Measurements from ENCODE around the gene B4GAT1. TPM values are rescaled to one million over a fixed set of nuclear protein-coding genes. Genes with fewer than 3 reads are reported as not detected.
"Not testable (repeated sequence)": the region's sequence is repeated elsewhere in the genome, so short reads cannot be mapped to it uniquely, and the experiment has no call there.

B4GAT1 gene
- total RNA-seq (2014; rRNA removed; shearing (Covaris generic)), result 49.3 and 50.5 TPM in 2 replicates

- DNase-seq (ENCODE audit: low read depth), result peak; percentile 83
Observed at GRCh38 chr11:66347425-66348276, at the start of gene B4GAT1. Gene B4GAT1, minus strand, starts transcription at chr11:66347629. Its CDS starts 84 bp downstream, at chr11:66347545.

GRCh38 chr11:66393954-66394353 is 46.5 kb upstream of the B4GAT1 start:
- no peak for DNase-seq (ENCODE audit: low read depth)

GRCh38 chr11:66391322-66391721 is 43.9 kb upstream of the B4GAT1 start:
- no peak for DNase-seq (ENCODE audit: low read depth)

GRCh38 chr11:66388780-66389386 is 41.5 kb upstream of the B4GAT1 start:
- peak; percentile 74 for DNase-seq (ENCODE audit: low read depth)

GRCh38 chr11:66386171-66387069 is 39.0 kb upstream of the B4GAT1 start:
- DNase-seq (ENCODE audit: low read depth), result peak; percentile 79

- not testable (repeated sequence) for DNase-seq (ENCODE audit: low read depth)
Observed at GRCh38 chr11:66384316-66384715, 36.9 kb upstream of the B4GAT1 start.

GRCh38 chr11:66380264-66380663 is 32.8 kb upstream of the B4GAT1 start:
- DNase-seq (ENCODE audit: low read depth), result not testable (repeated sequence)

- DNase-seq (ENCODE audit: low read depth), result not testable (repeated sequence)
Observed at GRCh38 chr11:66373690-66374287, 26.4 kb upstream of the B4GAT1 start.

- no peak for DNase-seq (ENCODE audit: low read depth)
Observed at GRCh38 chr11:66373265-66373664, 25.8 kb upstream of the B4GAT1 start.

- peak; percentile 33 for DNase-seq (ENCODE audit: low read depth)
Observed at GRCh38 chr11:66371627-66372415, 24.4 kb upstream of the B4GAT1 start, which contains the start of gene SLC29A2. Gene SLC29A2, minus strand, starts transcription at chr11:66371760. Its CDS starts 169 bp downstream, at chr11:66371591.

GRCh38 chr11:66369073-66369894 is 21.9 kb upstream of the B4GAT1 start:
- DNase-seq (ENCODE audit: low read depth), result no peak

GRCh38 chr11:66368484-66368883 is 21.1 kb upstream of the B4GAT1 start:
- DNase-seq (ENCODE audit: low read depth), result no peak

- no peak for DNase-seq (ENCODE audit: low read depth)
Observed at GRCh38 chr11:66367561-66368312, 20.3 kb upstream of the B4GAT1 start.

- DNase-seq (ENCODE audit: low read depth), result no peak
Observed at GRCh38 chr11:66366844-66367477, 19.5 kb upstream of the B4GAT1 start.

GRCh38 chr11:66365711-66366619 is 18.5 kb upstream of the B4GAT1 start:
- peak; percentile 19 for DNase-seq (ENCODE audit: low read depth)

GRCh38 chr11:66365166-66365565 is 17.7 kb upstream of the B4GAT1 start:
- DNase-seq (ENCODE audit: low read depth), result no peak

GRCh38 chr11:66363805-66364535 is 16.5 kb upstream of the B4GAT1 start:
- DNase-seq (ENCODE audit: low read depth), result peak; percentile 19
